Stimulated activated effector memory CD8-positive, alpha-beta T cell treated with anti-CD3 and anti-CD28 coated beads, Interleukin-12 subunit alpha, Interleukin-12 subunit beta, amount 100 ng/mL, for 72 hours (primary cell): ENCODE measurements around the gene HOXC6.
"Not testable (repeated sequence)": the region's sequence is repeated elsewhere in the genome, so short reads cannot be mapped to it uniquely, and the experiment has no call there.

ENCODE experiments used
- ATAC-seq: fragments of 150-1000 bp; cut with Tn5 transposase; 2 replicates; pipeline ENCODE4 v1.10.0; 2021
- DNase-seq, 2 donors: peaks; one replicate each; pipeline ENCODE4 v3.0.0; 2021 to 2022; ENCODE audit warnings: low spot score in 2 of 2
- H3K27ac Mint-ChIP-seq: one replicate; pipeline ENCODE4 v1.8.0; 2022; ENCODE audit warnings: mild to moderate bottlenecking, mixed read lengths
- H3K36me3 Mint-ChIP-seq: one replicate; pipeline ENCODE4 v1.8.0; 2022; ENCODE audit warnings: mild to moderate bottlenecking, mixed read lengths
- H3K4me1 Mint-ChIP-seq: one replicate; pipeline ENCODE4 v1.8.0; 2022; ENCODE audit warnings: mixed read lengths
- H3K4me3 Mint-ChIP-seq: one replicate; pipeline ENCODE4 v1.8.0; 2022; ENCODE audit warnings: mild to moderate bottlenecking, mixed read lengths
- H3K9me3 Mint-ChIP-seq: one replicate; pipeline ENCODE4 v1.8.0; 2022; ENCODE audit warnings: mixed read lengths

HOXC6 gene

GRCh38 chr12:54079115-54079514 lies 50.9 kb downstream of the HOXC6 start:
- ATAC-seq, result not testable (repeated sequence)

More at GRCh38 chr12:54079115-54079514, 50.9 kb downstream of the HOXC6 start:
- peaks cover 21% of the 10 kb centered on the region for H3K4me1 Mint-ChIP-seq
- not testable (repeated sequence) for DNase-seq, H3K9me3 Mint-ChIP-seq, H3K4me3 Mint-ChIP-seq, H3K27ac Mint-ChIP-seq, H3K36me3 Mint-ChIP-seq
